ENCODE measurements around the gene RTF2. TPM values are rescaled to one million over a fixed set of nuclear protein-coding genes. Genes with fewer than 3 reads are reported as not detected.

RTF2 gene
- 70.7 and 94.8 TPM in 2 replicates for total RNA-seq

GRCh38 chr20:56468316-56469076, at the start of gene RTF2:
Gene RTF2, plus strand, starts transcription at chr20:56468627. Its CDS starts 71 bp downstream, at chr20:56468698.

GRCh38 chr20:56524444-56524843, 56.0 kb downstream of the RTF2 start, which contains the start of gene FAM209A:
Gene FAM209A, plus strand, starts transcription at chr20:56524744. Its CDS starts 65 bp downstream, at chr20:56524809.

GRCh38 chr20:56532946-56533345, 64.5 kb downstream of the RTF2 start, which contains the start of gene FAM209B:
Gene FAM209B, plus strand, starts transcription at chr20:56533246. Its CDS starts 96 bp downstream, at chr20:56533342.

Other genes with a start within 250 kb of the RTF2 start
- gene MC3R, start 219.9 kb upstream of the RTF2 start, total RNA-seq: not detected in 2 replicates
- 27.0 and 27.7 TPM in 2 replicates for gene FAM210B, start 109.7 kb upstream of the RTF2 start, total RNA-seq
- gene AURKA, start 76.4 kb upstream of the RTF2 start, total RNA-seq: 18.8 and 30.9 TPM in 2 replicates
- 19.4 and 44.6 TPM in 2 replicates for gene CSTF1, start 76.0 kb upstream of the RTF2 start, total RNA-seq
- gene CASS4, start 56.4 kb upstream of the RTF2 start, total RNA-seq: not detected in 2 replicates
- gene FAM209A, start 56.1 kb downstream of the RTF2 start, total RNA-seq: not detected in 2 replicates
- not detected in 2 replicates for gene FAM209B, start 64.6 kb downstream of the RTF2 start, total RNA-seq
- gene TFAP2C, start 160.7 kb downstream of the RTF2 start, total RNA-seq: under 0.01 TPM in 1 of 2 replicates, not detected in the other

Measured in bladder microvascular endothelial cell (primary cell).